Measurements from ENCODE around the gene ECM2. TPM values are rescaled to one million over a fixed set of nuclear protein-coding genes. Genes with fewer than 3 reads are reported as not detected.

The ECM2 gene
- total and polyA plus RNA-seq, 3 donors from 2014 or later: 16.7 to 26.9 (median 16.8) TPM

DNA sequence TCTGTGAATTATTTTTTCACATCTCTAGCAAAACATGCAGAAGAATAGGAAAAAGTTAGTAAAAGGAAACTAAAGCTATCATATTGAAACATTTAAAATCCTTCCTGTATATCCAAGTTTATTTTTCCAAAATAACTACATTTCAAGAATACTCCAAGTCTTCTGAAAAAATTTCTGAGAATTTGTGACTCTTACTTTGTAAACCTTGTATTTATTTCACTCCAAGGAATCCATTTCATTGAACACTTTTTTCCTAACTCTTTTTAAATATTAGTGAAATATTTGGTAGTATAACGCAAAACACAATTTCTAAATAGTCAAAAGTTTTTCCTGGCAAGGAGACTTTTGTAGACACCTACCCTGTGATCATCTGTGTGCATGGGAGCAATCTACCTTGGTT lies 19.3 kb downstream of the ECM2 start:
- Histone ChIP-seq H3K4me1 (no peaks in the 10 kb centered on the region), H3K27ac (no peak overlapping the region), H3K9me3 (no peaks in the 10 kb centered on the region), H3K4me3 (no peak overlapping the region), H3K27me3 (no peaks in the 10 kb centered on the region), H3K36me3 (ENCODE audit: low read depth, missing control alignments) (no peaks in the 10 kb centered on the region)
- intact Hi-C loops (cut with DNase I; ENCODE audit: low total_unique reads): no loop called here
- TF ChIP-seq, protein P1, sequence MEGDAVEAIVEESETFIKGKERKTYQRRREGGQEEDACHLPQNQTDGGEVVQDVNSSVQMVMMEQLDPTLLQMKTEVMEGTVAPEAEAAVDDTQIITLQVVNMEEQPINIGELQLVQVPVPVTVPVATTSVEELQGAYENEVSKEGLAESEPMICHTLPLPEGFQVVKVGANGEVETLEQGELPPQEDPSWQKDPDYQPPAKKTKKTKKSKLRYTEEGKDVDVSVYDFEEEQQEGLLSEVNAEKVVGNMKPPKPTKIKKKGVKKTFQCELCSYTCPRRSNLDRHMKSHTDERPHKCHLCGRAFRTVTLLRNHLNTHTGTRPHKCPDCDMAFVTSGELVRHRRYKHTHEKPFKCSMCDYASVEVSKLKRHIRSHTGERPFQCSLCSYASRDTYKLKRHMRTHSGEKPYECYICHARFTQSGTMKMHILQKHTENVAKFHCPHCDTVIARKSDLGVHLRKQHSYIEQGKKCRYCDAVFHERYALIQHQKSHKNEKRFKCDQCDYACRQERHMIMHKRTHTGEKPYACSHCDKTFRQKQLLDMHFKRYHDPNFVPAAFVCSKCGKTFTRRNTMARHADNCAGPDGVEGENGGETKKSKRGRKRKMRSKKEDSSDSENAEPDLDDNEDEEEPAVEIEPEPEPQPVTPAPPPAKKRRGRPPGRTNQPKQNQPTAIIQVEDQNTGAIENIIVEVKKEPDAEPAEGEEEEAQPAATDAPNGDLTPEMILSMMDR (IDR thresholded peaks at IDR 0.05): no peak
- no peak for TF ChIP-seq POLR2A (IDR thresholded peaks at IDR 0.05)
- whole genome bisulfite sequencing, 2 donors: 96 to 97% methylated on average over 1 of the region's 1 CpG
- no peak for DNase-seq

DNA sequence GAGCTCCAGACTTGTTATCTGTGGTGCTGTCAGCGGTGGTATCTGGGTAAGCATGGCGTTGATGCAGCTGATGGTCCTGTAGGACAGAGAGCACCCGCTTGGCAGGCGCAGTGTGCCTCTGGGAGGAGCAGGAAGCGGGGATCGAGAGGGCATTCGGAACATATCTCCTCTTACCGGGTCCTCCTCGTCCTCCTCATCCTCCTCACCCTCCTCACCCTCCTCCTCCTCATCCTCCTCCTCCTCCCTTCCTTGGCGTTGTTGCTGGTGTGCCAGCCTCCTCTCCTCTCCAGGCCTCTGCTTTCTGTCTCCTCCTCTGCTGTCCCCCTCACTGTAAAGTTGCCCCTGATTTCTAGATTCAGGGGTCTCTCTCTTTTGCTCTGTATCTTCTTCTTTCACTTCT lies 21.2 kb downstream of the ECM2 start:
- DNase-seq: no peak
- intact Hi-C loops (cut with DNase I; ENCODE audit: low total_unique reads): no loop called here
- 80 to 85% methylated on average over 10 of the region's 10 CpGs for WGBS, 2 donors
- Histone ChIP-seq H3K9me3 (no peaks in the 10 kb centered on the region), H3K27me3 (no peaks in the 10 kb centered on the region), H3K4me3 (no peak overlapping the region), H3K4me1 (no peaks in the 10 kb centered on the region), H3K36me3 (ENCODE audit: low read depth, missing control alignments) (no peaks in the 10 kb centered on the region), H3K27ac (no peak overlapping the region)
- TF ChIP-seq POLR2A (IDR thresholded peaks at IDR 0.05): no peak
- TF ChIP-seq, protein P1 (IDR thresholded peaks at IDR 0.05): no peak

DNA sequence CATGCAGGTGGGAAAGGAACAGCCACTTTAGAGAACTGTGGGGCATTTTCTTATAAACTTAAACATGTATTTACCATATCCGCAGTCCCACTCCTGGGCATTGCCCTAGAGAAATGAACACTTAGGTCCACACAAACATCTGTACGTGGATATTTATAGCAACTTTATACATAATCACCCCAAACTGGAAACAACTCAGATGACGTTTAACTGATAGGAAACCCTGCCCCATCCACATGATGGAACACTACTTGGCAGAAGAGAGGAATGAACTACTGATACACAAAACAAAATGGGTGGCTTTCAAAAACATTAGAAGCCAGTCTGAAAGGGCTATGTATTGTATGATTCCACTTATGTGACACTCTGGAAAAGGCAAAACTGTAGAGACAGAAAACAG lies 22.4 kb downstream of the ECM2 start:
- H3K4me3 ChIP-seq: no peak overlapping the region
- no peak for DNase-seq
- no peaks in the 10 kb centered on the region for H3K4me1 ChIP-seq
- H3K36me3 ChIP-seq (ENCODE audit: low read depth, missing control alignments): no peaks in the 10 kb centered on the region
- H3K9me3 ChIP-seq: no peaks in the 10 kb centered on the region
- intact Hi-C loops (cut with DNase I; ENCODE audit: low total_unique reads): no loop called here
- WGBS, 2 donors: 71 to 73% methylated on average over 3 of the region's 3 CpGs
- H3K27ac ChIP-seq: no peak overlapping the region
- H3K27me3 ChIP-seq: no peaks in the 10 kb centered on the region
- TF ChIP-seq, protein P1 (IDR thresholded peaks at IDR 0.05): no peak
- no peak for TF ChIP-seq POLR2A (IDR thresholded peaks at IDR 0.05)

DNA sequence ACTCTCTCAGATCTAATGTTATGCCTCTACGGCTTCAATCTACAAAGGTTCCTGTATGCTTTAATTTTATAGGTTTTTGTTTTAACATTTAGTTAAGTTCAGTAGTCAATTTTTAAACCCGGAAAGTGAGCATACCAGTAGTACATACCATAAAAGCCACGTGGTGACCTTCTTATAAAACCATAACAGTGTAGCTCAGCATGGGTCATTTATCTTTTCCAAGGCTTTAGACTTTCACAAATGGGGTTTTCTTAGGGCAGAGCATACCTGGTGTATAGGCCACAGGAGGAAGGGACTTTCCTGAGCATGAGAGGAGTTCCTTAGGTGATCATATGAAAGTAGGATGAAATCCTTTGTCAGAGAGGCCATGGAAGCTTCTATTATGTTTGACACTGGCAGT lies 23.2 kb downstream of the ECM2 start:
- Histone ChIP-seq H3K36me3 (ENCODE audit: low read depth, missing control alignments) (no peaks in the 10 kb centered on the region), H3K27ac (no peak overlapping the region), H3K4me1 (peaks cover 5% of the 10 kb centered on the region), H3K9me3 (no peaks in the 10 kb centered on the region), H3K27me3 (no peaks in the 10 kb centered on the region), H3K4me3 (no peak overlapping the region)
- no peak for DNase-seq
- TF ChIP-seq POLR2A (IDR thresholded peaks at IDR 0.05): no peak
- TF ChIP-seq, protein P1 (IDR thresholded peaks at IDR 0.05): no peak
- intact Hi-C loops (cut with DNase I; ENCODE audit: low total_unique reads): no loop called here
- 75 to 85% methylated on average over 3 of the region's 3 CpGs for WGBS, 2 donors

DNA sequence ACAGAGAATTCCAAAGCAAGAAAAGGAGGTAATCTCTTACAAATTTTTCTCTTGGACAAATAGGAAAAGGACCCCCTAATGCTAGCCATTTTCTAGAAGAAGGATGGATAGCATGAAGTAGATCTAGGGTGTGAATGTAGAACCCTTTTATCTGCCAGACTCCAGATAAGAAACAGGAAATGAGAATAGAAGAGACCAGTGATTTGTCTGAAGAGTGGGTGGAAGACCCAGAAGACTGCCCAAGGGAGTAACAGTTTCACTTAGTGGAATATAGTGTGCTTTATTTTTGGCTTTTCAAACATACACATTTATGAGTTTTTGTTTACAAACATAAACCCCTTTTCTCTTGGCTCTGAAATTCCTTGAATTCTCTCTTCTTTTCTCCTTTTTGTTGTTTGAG lies 25.0 kb downstream of the ECM2 start:
- no peaks in the 10 kb centered on the region for H3K36me3 ChIP-seq (ENCODE audit: low read depth, missing control alignments)
- H3K4me1 ChIP-seq: peaks cover 12% of the 10 kb centered on the region
- no peaks in the 10 kb centered on the region for H3K9me3 ChIP-seq
- H3K27ac ChIP-seq: no peak overlapping the region
- intact Hi-C loops (cut with DNase I; ENCODE audit: low total_unique reads): no loop called here
- DNase-seq: no peak
- H3K4me3 ChIP-seq: no peak overlapping the region
- no peaks in the 10 kb centered on the region for H3K27me3 ChIP-seq
- no peak for TF ChIP-seq POLR2A (IDR thresholded peaks at IDR 0.05)
- TF ChIP-seq, protein P1 (IDR thresholded peaks at IDR 0.05): no peak

Measured in testis (tissue), 3 donors.